OCI-M1 (cell line): ENCODE measurements around the gene ZKSCAN1.

Source experiments
- DNase-seq: peaks from one replicate; lab custom pipeline; 2025; lab: John Stamatoyannopoulos, UW

ZKSCAN1 gene

GRCh38 chr7:100038326-100038725 is 22.9 kb downstream of the ZKSCAN1 start:
- no peak for DNase-seq

DNA sequence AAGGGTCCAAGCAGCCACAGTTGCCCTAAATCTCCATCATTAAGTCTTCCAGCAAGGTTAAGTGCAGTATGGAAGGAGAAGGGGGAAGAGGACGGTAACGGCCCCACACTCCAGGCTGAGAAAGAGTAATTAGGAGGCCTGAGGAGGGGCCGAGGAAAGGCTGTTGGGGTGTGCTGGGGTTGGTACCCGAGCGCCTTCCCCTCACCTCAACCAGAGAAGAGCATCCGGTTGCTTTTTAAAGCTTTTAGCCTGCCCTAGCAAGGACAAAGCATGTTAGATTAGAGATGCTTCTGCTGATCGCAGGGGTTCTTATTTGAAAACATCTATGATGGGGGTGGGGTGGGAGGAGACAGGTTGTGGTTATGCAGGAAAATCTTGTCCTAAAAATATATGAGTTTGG is 25.2 kb downstream of the ZKSCAN1 start:
- DNase-seq = no peak

- DNase-seq = no peak
Measured at GRCh38 chr7:100044718-100045117, 29.3 kb downstream of the ZKSCAN1 start.

- DNase-seq = no peak
Measured at GRCh38 chr7:100048680-100049079, 33.3 kb downstream of the ZKSCAN1 start.

DNA sequence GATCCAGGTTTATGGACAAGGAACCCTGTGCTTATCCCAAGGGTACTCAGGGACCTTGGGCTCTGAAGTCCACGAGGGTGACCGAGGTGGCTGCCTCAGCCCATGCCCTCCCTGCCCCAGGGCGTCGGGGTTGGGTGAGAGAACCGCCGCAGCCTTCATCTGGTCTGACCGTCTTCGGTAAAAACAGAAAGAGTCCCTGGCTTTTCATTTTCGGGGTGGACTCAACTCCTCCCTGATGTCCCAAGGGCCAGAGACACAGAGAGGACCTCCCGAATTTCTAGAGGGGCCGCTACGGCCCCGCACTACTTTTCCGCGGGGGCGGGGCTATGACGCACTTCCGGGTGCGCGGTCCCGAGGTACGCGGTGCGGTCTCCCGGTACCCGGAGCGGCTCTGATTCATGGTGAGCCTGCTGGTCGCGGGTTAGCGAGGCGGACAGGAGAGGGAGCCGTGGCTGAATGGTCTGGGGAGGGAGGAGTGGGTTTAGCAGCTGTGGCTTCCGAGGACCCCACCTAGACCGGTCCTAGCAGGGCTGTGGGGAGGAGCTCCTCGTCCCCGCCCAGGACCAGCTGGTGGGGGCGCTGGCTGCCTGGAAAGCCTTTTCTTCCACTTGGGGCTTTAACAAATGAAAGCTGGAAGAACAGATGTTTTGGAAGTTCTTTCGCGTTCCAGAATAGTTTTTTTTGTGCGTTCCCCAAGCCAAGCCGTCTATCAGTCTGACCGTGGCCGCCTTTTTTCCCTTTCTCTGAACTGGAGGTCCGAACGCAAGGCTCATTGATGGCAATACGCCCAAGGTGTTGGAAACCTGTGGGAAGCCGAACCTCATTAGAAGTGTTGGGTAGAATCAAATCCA is 34.3 kb downstream of the ZKSCAN1 start, which contains the start of gene ZSCAN21:
Gene ZSCAN21 (plus strand): TSS at position 334 of the 851 bp plus-strand sequence. CDS start 7,233 bp downstream, outside the sequence.
- peak; percentile 96 for DNase-seq

DNA sequence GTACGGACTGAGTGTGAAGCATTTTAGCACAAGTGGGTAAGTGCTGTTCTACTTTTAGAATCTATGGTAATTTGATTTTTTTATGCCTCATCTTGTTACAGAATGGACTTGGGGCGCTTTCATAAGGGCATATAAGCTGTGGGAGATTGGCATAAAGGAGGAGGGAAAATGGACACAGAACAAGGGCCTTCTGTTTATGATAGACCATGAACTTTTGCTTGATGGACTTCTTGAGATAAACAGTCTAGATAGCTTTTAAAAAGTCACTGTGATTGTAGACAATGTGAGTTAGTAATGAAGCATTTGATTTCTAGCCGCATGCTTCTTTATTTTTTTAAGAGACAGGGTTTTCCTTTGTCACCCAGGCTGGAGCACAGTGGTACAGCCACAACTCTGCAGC is 36.2 kb downstream of the ZKSCAN1 start:
- DNase-seq = no peak

DNA sequence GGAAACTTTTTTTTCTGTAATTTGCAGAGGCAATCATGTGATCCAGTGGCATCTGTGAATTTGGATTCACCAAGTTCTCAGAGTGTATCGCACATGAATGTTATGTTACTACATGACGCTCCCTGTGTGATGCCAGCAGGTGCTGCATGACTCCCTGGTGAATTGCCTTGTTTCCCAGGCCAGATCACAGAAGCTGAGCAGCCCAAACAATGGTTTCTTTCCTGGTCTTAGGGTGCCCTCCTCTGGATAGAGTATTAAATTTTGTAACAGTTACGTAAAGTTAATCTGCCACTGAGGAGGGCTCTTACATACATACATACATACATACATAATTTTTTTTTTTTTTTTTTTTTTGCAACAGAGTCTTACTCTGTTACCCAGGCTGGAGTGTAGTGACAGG is 37.8 kb downstream of the ZKSCAN1 start:
- peak; percentile 85 for DNase-seq

DNA sequence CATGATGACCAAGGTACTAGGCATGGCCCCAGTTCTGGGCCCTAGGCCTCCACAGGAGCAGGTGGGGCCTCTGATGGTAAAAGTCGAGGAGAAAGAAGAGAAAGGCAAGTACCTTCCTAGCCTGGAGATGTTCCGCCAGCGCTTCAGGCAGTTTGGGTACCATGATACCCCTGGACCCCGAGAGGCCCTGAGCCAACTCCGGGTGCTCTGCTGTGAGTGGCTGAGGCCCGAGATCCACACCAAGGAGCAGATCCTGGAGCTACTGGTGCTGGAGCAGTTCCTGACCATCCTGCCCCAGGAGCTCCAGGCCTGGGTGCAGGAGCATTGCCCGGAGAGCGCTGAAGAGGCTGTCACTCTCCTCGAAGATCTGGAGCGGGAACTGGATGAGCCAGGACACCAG is 41.6 kb downstream of the ZKSCAN1 start:
- no peak for DNase-seq

GRCh38 chr7:100059251-100059739 is 43.9 kb downstream of the ZKSCAN1 start:
- peak; percentile 48 for DNase-seq

- DNase-seq = no peak
Measured at GRCh38 chr7:100061518-100062193, 46.3 kb downstream of the ZKSCAN1 start.

- no peak for DNase-seq
Measured at GRCh38 chr7:100063376-100063775, 48.0 kb downstream of the ZKSCAN1 start.

GRCh38 chr7:100064162-100064561 is 48.8 kb downstream of the ZKSCAN1 start:
- no peak for DNase-seq

DNA sequence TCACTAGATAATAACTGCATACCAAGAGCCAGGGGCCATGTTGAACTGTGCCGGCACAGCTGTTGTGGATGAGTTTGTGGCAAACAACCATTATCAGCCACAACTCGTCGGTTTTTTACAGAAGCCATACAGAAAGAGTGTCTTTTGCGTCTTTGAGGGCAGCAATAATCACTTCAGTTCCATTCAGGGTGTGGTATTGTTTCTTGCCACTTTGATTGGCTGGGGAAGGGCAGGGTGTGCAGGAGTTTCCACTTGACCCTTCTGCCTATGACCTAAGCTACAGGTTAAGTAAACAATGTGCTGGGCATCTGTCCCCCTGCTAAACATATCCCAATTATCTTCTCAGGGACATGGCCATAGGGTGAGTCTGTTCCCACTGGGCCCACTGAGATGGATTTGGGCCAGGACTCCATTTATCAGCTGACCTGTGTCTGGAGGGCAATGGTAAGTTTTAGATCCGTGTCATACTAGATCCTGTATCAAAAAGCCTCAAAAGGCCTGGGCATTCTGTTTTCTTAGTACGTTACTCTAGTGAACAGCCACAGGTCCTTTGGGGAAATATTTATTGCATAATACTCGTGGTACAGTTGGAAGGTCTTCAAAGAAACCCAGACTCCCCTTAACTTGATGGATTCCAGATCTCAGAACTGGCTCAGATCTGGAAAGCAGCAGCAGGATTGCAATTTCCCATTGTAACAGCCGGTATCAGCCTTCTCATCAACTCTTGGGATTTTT is 50.2 kb downstream of the ZKSCAN1 start:
- no peak for DNase-seq

- DNase-seq = no peak
Measured at GRCh38 chr7:100066953-100067352, 51.6 kb downstream of the ZKSCAN1 start.

- no peak for DNase-seq
Measured at GRCh38 chr7:100069991-100070390, 54.6 kb downstream of the ZKSCAN1 start.

DNA sequence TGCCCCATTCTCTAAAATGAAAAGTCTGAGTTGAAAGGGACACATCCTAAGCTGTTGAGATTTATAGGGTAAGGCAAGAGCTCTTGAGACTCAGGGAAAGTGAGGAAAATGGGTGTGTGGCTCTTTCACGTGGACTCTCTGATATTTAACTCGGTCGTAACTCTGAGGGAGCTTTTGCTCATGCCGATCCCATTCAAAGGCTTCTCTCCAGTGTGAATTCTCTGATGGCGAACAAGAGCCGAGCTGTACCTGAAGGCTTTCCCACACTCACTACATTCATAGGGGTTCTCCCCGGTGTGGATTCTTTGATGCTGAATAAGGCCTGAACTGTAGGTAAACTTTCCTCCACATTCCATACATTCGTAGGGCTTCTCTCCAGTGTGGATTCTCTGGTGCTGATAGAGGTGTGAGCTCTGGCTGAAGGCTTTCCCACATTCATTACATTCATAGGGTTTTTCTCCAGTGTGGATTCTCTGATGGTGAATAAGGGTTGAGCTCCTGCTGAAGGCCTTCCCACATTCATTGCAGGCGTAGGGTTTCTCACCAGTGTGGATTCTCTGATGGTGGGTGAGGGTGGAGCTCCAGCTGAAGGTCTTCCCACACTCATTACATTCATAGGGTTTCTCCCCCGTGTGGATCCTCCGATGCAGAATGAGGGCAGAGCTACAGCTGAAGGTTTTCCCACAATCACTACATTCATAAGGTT is 55.8 kb downstream of the ZKSCAN1 start:
- DNase-seq = no peak

DNA sequence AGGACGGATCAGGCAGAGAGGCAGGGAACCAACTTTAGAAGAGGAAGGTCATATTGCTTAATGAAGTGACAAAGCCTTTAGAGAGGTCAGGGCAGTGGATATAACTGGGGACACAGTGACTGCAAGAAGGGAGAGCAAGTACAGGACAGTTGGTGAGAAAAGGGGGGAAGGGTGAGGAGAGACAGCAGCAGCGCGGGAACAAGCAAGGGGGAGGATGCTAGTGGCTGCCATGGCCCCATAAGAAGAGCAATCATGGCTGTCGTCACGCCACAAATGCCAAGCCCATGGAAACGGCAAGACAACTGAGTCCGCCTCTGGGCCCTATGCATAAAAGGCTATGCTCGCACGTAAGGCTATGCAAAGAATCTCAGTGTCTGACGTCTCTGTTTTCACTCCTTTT is 57.1 kb downstream of the ZKSCAN1 start:
- no peak for DNase-seq

GRCh38 chr7:100074841-100075240 is 59.4 kb downstream of the ZKSCAN1 start:
- no peak for DNase-seq

GRCh38 chr7:100075418-100075817 is 60.0 kb downstream of the ZKSCAN1 start:
- no peak for DNase-seq

DNA sequence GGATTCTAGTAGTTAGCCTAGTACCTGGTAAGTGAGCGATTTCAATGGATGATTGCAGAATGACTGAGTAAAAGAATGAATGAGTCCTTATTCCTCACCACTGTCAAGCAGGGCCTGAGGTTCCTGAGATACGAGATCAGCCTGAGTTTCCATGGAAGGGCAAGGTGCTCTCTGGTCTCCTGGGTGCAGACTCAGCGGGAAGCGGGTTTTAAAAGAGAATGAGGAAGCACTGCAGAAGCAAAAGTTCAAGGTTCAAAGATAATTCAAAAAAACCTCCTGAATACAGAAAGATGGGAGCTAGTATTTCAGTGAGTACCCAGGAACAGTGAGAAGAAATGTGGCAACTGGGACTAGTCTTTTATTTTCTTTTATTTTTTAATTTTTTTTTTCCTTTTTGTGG is 61.8 kb downstream of the ZKSCAN1 start:
- no peak for DNase-seq

DNA sequence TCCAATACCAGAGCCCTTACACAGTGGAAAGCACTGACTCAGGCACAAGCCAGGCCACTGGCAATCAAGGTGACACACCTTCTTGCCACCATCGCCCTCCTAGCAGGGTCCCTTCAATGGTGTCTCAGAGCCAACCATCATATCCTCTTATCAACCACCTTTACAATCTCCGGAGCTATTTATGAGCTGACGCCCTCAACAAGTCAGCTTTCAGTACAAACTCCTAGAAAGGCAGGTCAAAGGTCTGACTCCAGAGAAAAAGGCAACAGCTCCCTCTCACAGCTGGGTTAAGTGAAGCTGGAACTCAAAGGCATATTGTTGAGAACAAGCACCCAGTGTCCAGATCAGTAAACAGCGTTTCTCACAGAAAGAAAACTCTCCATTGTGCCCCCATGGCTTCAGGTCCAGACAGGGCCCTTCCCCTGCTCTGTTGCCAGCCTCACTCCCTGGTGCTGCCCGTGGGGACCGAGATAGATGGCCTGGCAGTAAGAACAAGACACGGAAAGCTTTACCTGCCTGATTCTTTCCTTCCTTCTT is 63.7 kb downstream of the ZKSCAN1 start:
- DNase-seq = no peak
